ENCODE data around the gene MACROD2.
"Not testable (repeated sequence)": the region's sequence is repeated elsewhere in the genome, so short reads cannot be mapped to it uniquely, and the experiment has no call there.

MACROD2 gene

DNA sequence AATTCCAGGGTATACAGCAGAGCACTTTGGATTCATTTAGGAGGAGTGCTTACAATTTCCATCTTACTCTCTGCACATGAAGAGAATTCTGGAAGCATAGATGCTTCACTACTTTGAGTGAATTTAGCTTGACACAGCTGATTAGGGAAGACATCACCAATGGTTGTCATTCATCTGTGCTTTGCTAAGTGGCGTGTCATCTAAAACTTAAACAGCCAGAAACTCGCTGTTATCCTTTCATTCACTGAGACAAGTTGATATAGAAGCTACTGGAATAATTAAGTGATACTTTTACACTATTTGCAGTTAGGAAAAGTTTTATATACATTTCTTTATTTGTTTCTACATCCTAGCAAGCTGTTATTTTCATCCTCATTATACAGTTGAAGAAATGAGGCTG, 977.4 kb downstream of the MACROD2 start:
- Histone ChIP-seq H3K9me3 (ENCODE audit: insufficient read depth, low read length) (no peaks in the 10 kb centered on the region), H3K27me3 (ENCODE audit: low read length) (no peaks in the 10 kb centered on the region), H3K27ac (ENCODE audit: low read depth, low read length) (no peak overlapping the region), H3K4me3 (ENCODE audit: insufficient read depth, low read length, poor library complexity, severe bottlenecking) (no peak overlapping the region), H3K79me2 (ENCODE audit: insufficient read depth, low read length) (no peaks in the 10 kb centered on the region), H3K9ac (ENCODE audit: low read length) (no peak overlapping the region), H3K9me2 (replicated peaks; ENCODE audit: insufficient read depth, low read length) (no peaks in the 10 kb centered on the region), H3F3A (ENCODE audit: insufficient read depth) (no peaks in the 10 kb centered on the region), H2AFZ (ENCODE audit: low read depth, low read length, severe bottlenecking) (no peak overlapping the region), H4K20me1 (ENCODE audit: low read depth, low read length) (no peaks in the 10 kb centered on the region), H3K4me2 (ENCODE audit: low read depth, low read length, poor library complexity, severe bottlenecking) (no peak overlapping the region), H3K36me3 (ENCODE audit: low read length) (no peaks in the 10 kb centered on the region)
- no peak for TF ChIP-seq EZH2phosphoT487 (conservative IDR thresholded peaks at IDR 0.05; ENCODE audit: low read length)
- TF ChIP-seq CTCF (IDR thresholded peaks at IDR 0.05; ENCODE audit: insufficient read depth, low read length, poor library complexity, severe bottlenecking), result no peak

GRCh38 chr20:14979453-14979986, 984.2 kb downstream of the MACROD2 start:
- H3K9me3 ChIP-seq (ENCODE audit: insufficient read depth, low read length), result no peaks in the 10 kb centered on the region
- no peak overlapping the region for H2AFZ ChIP-seq (ENCODE audit: low read depth, low read length, severe bottlenecking)
- H3F3A ChIP-seq (ENCODE audit: insufficient read depth), result no peaks in the 10 kb centered on the region
- H3K4me3 ChIP-seq (ENCODE audit: insufficient read depth, low read length, poor library complexity, severe bottlenecking), result no peak overlapping the region
- H3K27me3 ChIP-seq (ENCODE audit: low read length), result no peaks in the 10 kb centered on the region
- TF ChIP-seq CTCF (IDR thresholded peaks at IDR 0.05; ENCODE audit: insufficient read depth, low read length, poor library complexity, severe bottlenecking) (no peak), EZH2phosphoT487 (conservative IDR thresholded peaks at IDR 0.05; ENCODE audit: low read length) (no peak)
- H3K27ac ChIP-seq (ENCODE audit: low read depth, low read length), result no peak overlapping the region
- no peaks in the 10 kb centered on the region for H3K79me2 ChIP-seq (ENCODE audit: insufficient read depth, low read length)
- no peak overlapping the region for H3K4me2 ChIP-seq (ENCODE audit: low read depth, low read length, poor library complexity, severe bottlenecking)
- no peaks in the 10 kb centered on the region for H3K9me2 ChIP-seq (replicated peaks; ENCODE audit: insufficient read depth, low read length)
- H4K20me1 ChIP-seq (ENCODE audit: low read depth, low read length), result no peaks in the 10 kb centered on the region
- no peaks in the 10 kb centered on the region for H3K36me3 ChIP-seq (ENCODE audit: low read length)
- no peak overlapping the region for H3K9ac ChIP-seq (ENCODE audit: low read length)

DNA sequence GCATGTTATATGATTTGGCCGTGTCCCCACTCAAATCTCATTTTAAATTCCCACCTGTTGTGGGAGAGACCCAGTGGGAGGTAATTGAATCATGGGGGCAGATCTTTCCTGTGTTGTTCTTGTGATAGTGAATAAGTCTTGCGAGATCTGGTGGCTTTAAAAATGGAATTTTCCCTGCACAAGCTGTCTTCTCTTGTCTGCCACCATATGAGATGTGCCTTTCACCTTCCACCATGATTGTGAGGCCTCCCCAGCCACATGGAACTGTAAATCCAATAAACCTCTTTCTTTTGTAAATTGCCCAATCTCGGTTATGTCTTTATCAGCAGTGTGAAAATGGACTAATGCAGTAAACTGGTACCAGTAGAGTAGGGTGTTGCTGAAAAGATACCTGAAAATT, 986.2 kb downstream of the MACROD2 start:
- H3K9me3 ChIP-seq (ENCODE audit: insufficient read depth, low read length); H3K9me2 ChIP-seq (replicated peaks; ENCODE audit: insufficient read depth, low read length); H3K9ac ChIP-seq (ENCODE audit: low read length); H3K79me2 ChIP-seq (ENCODE audit: insufficient read depth, low read length); H3F3A ChIP-seq (ENCODE audit: insufficient read depth); H3K27ac ChIP-seq (ENCODE audit: low read depth, low read length); H2AFZ ChIP-seq (ENCODE audit: low read depth, low read length, severe bottlenecking); H3K4me3 ChIP-seq (ENCODE audit: insufficient read depth, low read length, poor library complexity, severe bottlenecking); H3K36me3 ChIP-seq (ENCODE audit: low read length); H3K4me2 ChIP-seq (ENCODE audit: low read depth, low read length, poor library complexity, severe bottlenecking); H3K27me3 ChIP-seq (ENCODE audit: low read length); H4K20me1 ChIP-seq (ENCODE audit: low read depth, low read length): not testable (repeated sequence)

DNA sequence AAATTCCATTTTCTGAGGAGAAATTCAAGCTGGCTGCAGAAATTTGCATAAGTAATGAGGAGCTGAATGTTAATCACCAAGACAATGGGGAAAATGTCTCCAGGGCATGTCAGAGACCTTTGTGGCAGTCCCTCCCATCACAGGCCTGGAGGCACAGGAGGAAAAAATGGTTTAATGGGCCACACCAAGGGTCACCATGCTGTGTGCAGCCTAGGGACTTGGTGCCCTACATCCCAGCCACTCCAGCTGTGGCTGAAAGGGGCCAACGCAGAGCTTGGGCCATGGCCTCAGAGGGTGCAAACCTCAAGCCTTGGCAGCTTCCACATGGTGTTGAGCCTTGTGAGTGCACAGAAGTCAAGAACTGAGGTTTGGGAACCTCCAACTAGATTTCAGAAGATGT, 987.0 kb downstream of the MACROD2 start:
- not testable (repeated sequence) for H3F3A ChIP-seq (ENCODE audit: insufficient read depth); H3K4me2 ChIP-seq (ENCODE audit: low read depth, low read length, poor library complexity, severe bottlenecking); H2AFZ ChIP-seq (ENCODE audit: low read depth, low read length, severe bottlenecking); H3K27ac ChIP-seq (ENCODE audit: low read depth, low read length); H3K9me2 ChIP-seq (replicated peaks; ENCODE audit: insufficient read depth, low read length); H3K27me3 ChIP-seq (ENCODE audit: low read length); H3K4me3 ChIP-seq (ENCODE audit: insufficient read depth, low read length, poor library complexity, severe bottlenecking); H3K9me3 ChIP-seq (ENCODE audit: insufficient read depth, low read length); H3K36me3 ChIP-seq (ENCODE audit: low read length); H3K9ac ChIP-seq (ENCODE audit: low read length); H3K79me2 ChIP-seq (ENCODE audit: insufficient read depth, low read length); H4K20me1 ChIP-seq (ENCODE audit: low read depth, low read length)
